ENCODE measurements around the gene RFC2.

DNA sequence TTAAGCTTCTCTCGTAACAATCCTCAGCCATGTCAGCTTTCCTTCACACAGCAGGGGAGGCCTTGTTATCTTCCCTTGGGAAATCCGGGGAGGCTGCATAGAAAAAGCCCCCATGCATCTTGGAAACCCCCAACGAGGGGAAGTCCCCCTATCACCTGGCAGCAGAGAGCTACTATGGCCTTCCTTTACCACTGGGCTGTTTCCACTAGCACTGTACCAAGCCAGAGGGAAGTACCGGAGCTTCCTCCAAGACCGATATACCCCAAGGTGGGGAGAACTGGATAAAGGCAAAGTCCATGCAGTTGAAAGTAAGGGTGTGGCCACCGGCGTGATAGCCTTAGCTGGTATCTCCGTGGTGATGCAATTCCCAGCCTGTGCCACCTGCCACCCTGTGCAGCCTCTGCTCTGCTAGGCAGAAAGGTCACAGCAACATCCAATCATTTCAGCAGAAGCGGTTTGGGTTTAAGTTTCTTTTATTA, 30.6 kb upstream of the RFC2 start:
- TF ChIP-seq, protein P1, sequence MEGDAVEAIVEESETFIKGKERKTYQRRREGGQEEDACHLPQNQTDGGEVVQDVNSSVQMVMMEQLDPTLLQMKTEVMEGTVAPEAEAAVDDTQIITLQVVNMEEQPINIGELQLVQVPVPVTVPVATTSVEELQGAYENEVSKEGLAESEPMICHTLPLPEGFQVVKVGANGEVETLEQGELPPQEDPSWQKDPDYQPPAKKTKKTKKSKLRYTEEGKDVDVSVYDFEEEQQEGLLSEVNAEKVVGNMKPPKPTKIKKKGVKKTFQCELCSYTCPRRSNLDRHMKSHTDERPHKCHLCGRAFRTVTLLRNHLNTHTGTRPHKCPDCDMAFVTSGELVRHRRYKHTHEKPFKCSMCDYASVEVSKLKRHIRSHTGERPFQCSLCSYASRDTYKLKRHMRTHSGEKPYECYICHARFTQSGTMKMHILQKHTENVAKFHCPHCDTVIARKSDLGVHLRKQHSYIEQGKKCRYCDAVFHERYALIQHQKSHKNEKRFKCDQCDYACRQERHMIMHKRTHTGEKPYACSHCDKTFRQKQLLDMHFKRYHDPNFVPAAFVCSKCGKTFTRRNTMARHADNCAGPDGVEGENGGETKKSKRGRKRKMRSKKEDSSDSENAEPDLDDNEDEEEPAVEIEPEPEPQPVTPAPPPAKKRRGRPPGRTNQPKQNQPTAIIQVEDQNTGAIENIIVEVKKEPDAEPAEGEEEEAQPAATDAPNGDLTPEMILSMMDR (IDR thresholded peaks at IDR 0.05; ENCODE audit: borderline replicate concordance, extremely low read depth, low read length, poor library complexity, severe bottlenecking): no peak
- TF ChIP-seq EZH2 (IDR thresholded peaks at IDR 0.05; ENCODE audit: borderline replicate concordance, low read depth, low read length, severe bottlenecking): no peak

Measured in DND-41 (cell line).